Neural progenitor cell (in vitro differentiated cells): ENCODE measurements around the gene AKAP5. TPM values are rescaled to one million over a fixed set of nuclear protein-coding genes. Genes with fewer than 3 reads are reported as not detected.

Experiments
- DNase-seq: peaks from one replicate; pipeline ENCODE4 v3.0.0-alpha.2; 2016; ENCODE audit warnings: low spot score
- H2AFZ ChIP-seq: fragments of 200-600 bp; sonication (generic); replicated peaks from 2 replicates; pipeline ENCODE4 v1.6.1; 2016; ENCODE audit warnings: antibody characterized with exemption
- H3F3A ChIP-seq: fragments of 200-600 bp; sonication (generic); 2 replicates; pipeline ENCODE4 v1.6.1; 2016; ENCODE audit warnings: antibody characterized with exemption, low read depth
- H3K27ac ChIP-seq: fragments of 200-600 bp; sonication (generic); 2 replicates; pipeline ENCODE4 v1.5.1; 2016; ENCODE audit warnings: mild to moderate bottlenecking
- H3K27me3 ChIP-seq: fragments of 200-600 bp; sonication (generic); 2 replicates; pipeline ENCODE4 v1.6.1; 2016; ENCODE audit warnings: mild to moderate bottlenecking, moderate library complexity
- H3K36me3 ChIP-seq: fragments of 200-600 bp; sonication (generic); 2 replicates; pipeline ENCODE4 v1.5.1; 2016
- H3K4me1 ChIP-seq: fragments of 200-600 bp; sonication (generic); 2 replicates; pipeline ENCODE4 v1.6.1; 2016; ENCODE audit warnings: mixed run types
- H3K4me2 ChIP-seq: fragments of 200-600 bp; sonication (generic); 2 replicates; pipeline ENCODE4 v1.6.1; 2016
- H3K4me3 ChIP-seq: fragments of 200-600 bp; sonication (generic); 2 replicates; pipeline ENCODE4 v1.5.1; 2016
- H3K79me2 ChIP-seq: fragments of 200-600 bp; sonication (generic); 2 replicates; pipeline ENCODE4 v1.6.1; 2016; ENCODE audit warnings: low read depth
- H3K9ac ChIP-seq: fragments of 200-600 bp; sonication (generic); 2 replicates; pipeline ENCODE4 v1.6.1; 2016
- H3K9me3 ChIP-seq: fragments of 200-600 bp; sonication (generic); 2 replicates; pipeline ENCODE4 v1.5.1; 2016; ENCODE audit warnings: low read depth
- H4K20me1 ChIP-seq: fragments of 200-600 bp; sonication (generic); 2 replicates; pipeline ENCODE4 v1.6.1; 2016; ENCODE audit warnings: low read depth
- H3K27ac Mint-ChIP-seq: 3 replicates; pipeline ENCODE4 v1.8.0; 2021; ENCODE audit warnings: mixed read lengths
- H3K27me3 Mint-ChIP-seq: 2 replicates; pipeline ENCODE4 v1.8.0; 2022; ENCODE audit warnings: low read depth, mild to moderate bottlenecking, inconsistent platforms, moderate library complexity, mixed read lengths; ENCODE audit not compliant: insufficient read depth
- H3K36me3 Mint-ChIP-seq: 3 replicates; pipeline ENCODE4 v1.8.0; 2021; ENCODE audit warnings: mixed read lengths
- H3K4me1 Mint-ChIP-seq: 3 replicates; pipeline ENCODE4 v1.8.0; 2021; ENCODE audit warnings: mixed read lengths
- H3K4me3 Mint-ChIP-seq: 3 replicates; pipeline ENCODE4 v1.8.0; 2021; ENCODE audit warnings: mild to moderate bottlenecking, moderate library complexity, mixed read lengths
- H3K9me3 Mint-ChIP-seq: 3 replicates; pipeline ENCODE4 v1.8.0; 2020; ENCODE audit warnings: mixed read lengths
- CTCF ChIP-seq: fragments of 200-600 bp; sonication (generic); IDR thresholded peaks from 2 replicates; pipeline ENCODE4 v1.5.1; 2017; ENCODE audit warnings: antibody characterized with exemption, mild to moderate bottlenecking
- EZH2 ChIP-seq: fragments of 200-600 bp; sonication (generic); IDR thresholded peaks from 2 replicates; pipeline ENCODE4 v1.6.1; 2017; ENCODE audit warnings: antibody characterized with exemption, mild to moderate bottlenecking, moderate library complexity
- EZH2phosphoT487 ChIP-seq: fragments of 200-600 bp; sonication (generic); IDR thresholded peaks from 2 replicates; pipeline ENCODE4 v1.6.1; 2017; ENCODE audit warnings: antibody characterized with exemption
- total RNA-seq: library from RNA; depleted of rRNA; stranded (reverse); fragments of >200 nt; gene quantifications from 2 replicates; pipeline ENCODE4 v1.2.3, GENCODE V29; 2015; ENCODE audit warnings: low replicate concordance

Gene AKAP5
- total RNA-seq, 1 donor from 2014 or later = 3.2 TPM

- peaks cover 5% of the 10 kb centered on the region for H3K36me3 Mint-ChIP-seq
- H3K4me2 ChIP-seq = no peak overlapping the region
- peaks cover 18% of the 10 kb centered on the region for H3K4me1 ChIP-seq
- no peaks in the 10 kb centered on the region for H3K9me3 ChIP-seq
- H3K79me2 ChIP-seq = peaks cover 69% of the 10 kb centered on the region
- no peak overlapping the region for H3K9ac ChIP-seq
- H3K27me3 ChIP-seq = no peaks in the 10 kb centered on the region
- no peak overlapping the region for H3K27ac Mint-ChIP-seq
- H3K9me3 Mint-ChIP-seq = no peaks in the 10 kb centered on the region
- H3K4me1 Mint-ChIP-seq = peaks cover 16% of the 10 kb centered on the region
- DNase-seq = no peak
- H3K27ac ChIP-seq = no peak overlapping the region
- H3K4me3 Mint-ChIP-seq = no peak overlapping the region
- no peaks in the 10 kb centered on the region for H3K36me3 ChIP-seq
- peaks cover 2% of the 10 kb centered on the region for H3K27me3 Mint-ChIP-seq
- H3K4me3 ChIP-seq = no peak overlapping the region
- H4K20me1 ChIP-seq = peaks cover 2% of the 10 kb centered on the region
- TF ChIP-seq CTCF (no peak), EZH2 (no peak), EZH2phosphoT487 (no peak)
- H2AFZ ChIP-seq = no peak overlapping the region
- peaks cover 24% of the 10 kb centered on the region for H3F3A ChIP-seq
Observed at GRCh38 chr14:64500088-64500487, 34.8 kb downstream of the AKAP5 start.

DNA sequence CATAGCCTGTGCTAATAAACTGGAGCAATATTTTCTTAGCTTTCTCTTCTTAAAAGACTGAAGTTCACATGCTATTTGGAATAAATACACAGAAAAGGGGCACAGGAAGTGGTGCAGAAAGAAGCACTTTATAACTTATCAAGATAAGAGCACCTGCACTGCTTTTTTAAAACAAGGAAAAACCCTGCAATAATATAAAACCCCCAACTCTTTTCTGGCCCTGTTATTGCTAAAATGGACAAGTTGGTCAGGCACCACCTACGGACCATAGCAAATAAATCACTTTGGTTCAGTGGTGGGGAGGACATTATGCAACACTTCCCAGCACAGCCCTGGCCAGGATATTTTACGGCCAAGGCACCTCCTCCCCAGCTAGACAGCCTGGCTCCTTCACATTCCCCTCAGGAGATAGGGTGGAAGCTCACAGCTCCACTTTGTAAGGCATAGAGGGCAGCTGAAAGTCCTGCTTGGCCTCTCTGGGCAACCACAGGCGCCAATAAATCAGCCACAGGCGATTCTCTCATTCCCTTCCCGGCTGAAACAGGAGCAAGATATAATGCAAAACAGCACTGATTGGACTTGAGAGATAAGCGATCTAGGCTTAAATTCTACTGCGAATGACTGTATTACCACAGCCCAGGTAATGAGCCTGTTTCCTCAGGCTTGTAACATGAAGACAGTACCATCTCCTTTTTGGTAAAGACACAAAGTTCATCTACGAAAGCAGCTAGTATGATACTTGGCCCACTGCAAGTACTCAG is 36.3 kb downstream of the AKAP5 start:
- Histone ChIP-seq H4K20me1 (peaks cover 12% of the 10 kb centered on the region), H3K27ac (no peak overlapping the region), H3K79me2 (peaks cover 80% of the 10 kb centered on the region), H3K9ac (no peak overlapping the region), H3F3A (peaks cover 31% of the 10 kb centered on the region), H3K36me3 (no peaks in the 10 kb centered on the region), H3K4me2 (peak overlapping the region; percentile 89), H3K4me1 (peaks cover 21% of the 10 kb centered on the region), H3K4me3 (peak overlapping the region; percentile 80), H3K9me3 (no peaks in the 10 kb centered on the region), H2AFZ (no peak overlapping the region), H3K27me3 (no peaks in the 10 kb centered on the region)
- TF ChIP-seq EZH2 (no peak), EZH2phosphoT487 (no peak), CTCF (no peak)
- H3K4me3 Mint-ChIP-seq = peak overlapping the region; percentile 94
- H3K9me3 Mint-ChIP-seq = no peaks in the 10 kb centered on the region
- peaks cover 25% of the 10 kb centered on the region for H3K4me1 Mint-ChIP-seq
- no peak overlapping the region for H3K27ac Mint-ChIP-seq
- peaks cover 2% of the 10 kb centered on the region for H3K27me3 Mint-ChIP-seq
- DNase-seq = no peak
- H3K36me3 Mint-ChIP-seq = peaks cover 5% of the 10 kb centered on the region

DNA sequence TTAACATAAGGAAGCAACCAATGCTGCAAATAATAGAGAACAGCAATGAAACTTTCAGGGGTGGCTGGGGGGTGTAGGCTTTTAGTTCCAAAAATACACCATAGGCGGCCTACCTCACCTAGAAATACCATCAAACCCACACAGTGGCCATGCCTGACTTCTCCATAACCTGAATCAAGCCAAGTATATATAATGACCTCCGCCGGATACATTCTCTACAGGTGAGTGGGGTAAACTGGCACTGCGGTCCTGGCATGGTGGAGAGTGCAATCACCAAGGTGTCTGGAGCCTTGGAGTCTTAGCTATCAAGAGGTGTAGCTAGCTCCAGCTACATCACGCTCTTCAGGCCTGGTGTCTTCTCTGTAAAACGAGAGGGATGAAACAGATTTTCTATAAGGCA is 37.2 kb downstream of the AKAP5 start:
- H3K27me3 ChIP-seq = no peaks in the 10 kb centered on the region
- no peaks in the 10 kb centered on the region for H3K9me3 Mint-ChIP-seq
- DNase-seq = no peak
- H3K27ac Mint-ChIP-seq = no peak overlapping the region
- peak overlapping the region; percentile 80 for H3K4me3 ChIP-seq
- TF ChIP-seq EZH2 = no peak
- TF ChIP-seq EZH2phosphoT487 = no peak
- TF ChIP-seq CTCF = no peak
- peak overlapping the region; percentile 59 for H3K9ac ChIP-seq
- peak overlapping the region; percentile 94 for H3K4me3 Mint-ChIP-seq
- peak overlapping the region; percentile 89 for H3K4me2 ChIP-seq
- peaks cover 2% of the 10 kb centered on the region for H3K27me3 Mint-ChIP-seq
- H3F3A ChIP-seq = peaks cover 31% of the 10 kb centered on the region
- H3K9me3 ChIP-seq = no peaks in the 10 kb centered on the region
- H3K79me2 ChIP-seq = peaks cover 81% of the 10 kb centered on the region
- peaks cover 34% of the 10 kb centered on the region for H3K4me1 Mint-ChIP-seq
- H4K20me1 ChIP-seq = peaks cover 21% of the 10 kb centered on the region
- H2AFZ ChIP-seq = no peak overlapping the region
- H3K36me3 Mint-ChIP-seq = peaks cover 5% of the 10 kb centered on the region
- peaks cover 21% of the 10 kb centered on the region for H3K4me1 ChIP-seq
- no peak overlapping the region for H3K27ac ChIP-seq
- H3K36me3 ChIP-seq = no peaks in the 10 kb centered on the region
